GM23338 (cell line): ENCODE results near the gene PJA2. TPM values are rescaled to one million over a fixed set of nuclear protein-coding genes. Genes with fewer than 3 reads are reported as not detected.

Source experiments
- ATAC-seq: fragments of 200-7000 bp; cut with Tn5 transposase; 3 replicates; pipeline ENCODE4 v1.9.1; 2020
- DNase-seq: peaks from one replicate; pipeline ENCODE4 v3.0.0-alpha.2; 2015; ENCODE audit warnings: low spot score
- H2AFZ ChIP-seq: fragments of 200-600 bp; sonication (generic); 2 replicates; pipeline ENCODE4 v1.8.0; 2016; ENCODE audit warnings: antibody characterized with exemption, mild to moderate bottlenecking, moderate library complexity
- H3F3A ChIP-seq: fragments of 200-600 bp; sonication (generic); replicated peaks from 2 replicates; pipeline ENCODE4 v1.8.0; 2017; ENCODE audit warnings: antibody characterized with exemption, mixed run types, low read depth
- H3K27ac ChIP-seq: fragments of 200-600 bp; sonication (generic); 2 replicates; pipeline ENCODE4 v1.6.1; 2016; ENCODE audit warnings: low read depth
- H3K27me3 ChIP-seq: fragments of 200-600 bp; sonication (generic); 2 replicates; pipeline ENCODE4 v1.8.0; 2016; ENCODE audit warnings: mild to moderate bottlenecking, mixed run types, moderate library complexity; ENCODE audit not compliant: insufficient read depth
- H3K36me3 ChIP-seq: fragments of 200-600 bp; sonication (generic); 2 replicates; pipeline ENCODE4 v1.8.0; 2016; ENCODE audit warnings: mild to moderate bottlenecking; ENCODE audit not compliant: insufficient read depth
- H3K4me1 ChIP-seq: fragments of 200-600 bp; sonication (generic); 2 replicates; pipeline ENCODE4 v1.8.0; 2016; ENCODE audit warnings: mild to moderate bottlenecking, moderate library complexity; ENCODE audit not compliant: insufficient read depth
- H3K4me2 ChIP-seq: fragments of 200-600 bp; sonication (generic); 2 replicates; pipeline ENCODE4 v1.7.1; 2017; ENCODE audit warnings: mixed run types
- H3K4me3 ChIP-seq: fragments of 200-600 bp; sonication (generic); 2 replicates; pipeline ENCODE4 v1.6.1; 2016; ENCODE audit warnings: mixed run types
- H3K79me2 ChIP-seq: fragments of 200-600 bp; sonication (generic); replicated peaks from 2 replicates; pipeline ENCODE4 v1.8.0; 2017; ENCODE audit warnings: mild to moderate bottlenecking; ENCODE audit not compliant: insufficient read depth
- H3K9me2 ChIP-seq: fragments of 200-600 bp; sonication (generic); 2 replicates; pipeline ENCODE4 v1.8.0; 2017; ENCODE audit not compliant: insufficient read depth
- H4K20me1 ChIP-seq: fragments of 200-600 bp; sonication (generic); replicated peaks from 2 replicates; pipeline ENCODE4 v1.8.0; 2017; ENCODE audit warnings: mild to moderate bottlenecking; ENCODE audit not compliant: insufficient read depth
- H3K27ac Mint-ChIP-seq: 2 replicates; pipeline ENCODE4 v1.8.0; 2020; ENCODE audit warnings: inconsistent platforms, mild to moderate bottlenecking, moderate library complexity, mixed read lengths
- H3K27me3 Mint-ChIP-seq: 3 replicates; pipeline ENCODE4 v1.8.0; 2022; ENCODE audit warnings: low read depth, mild to moderate bottlenecking, moderate library complexity, mixed read lengths, inconsistent platforms; ENCODE audit not compliant: insufficient read depth, poor library complexity
- H3K36me3 Mint-ChIP-seq: 3 replicates; pipeline ENCODE4 v1.8.0; 2021; ENCODE audit warnings: low read depth, mild to moderate bottlenecking, inconsistent platforms, moderate library complexity, mixed read lengths
- H3K4me1 Mint-ChIP-seq: 3 replicates; pipeline ENCODE4 v1.8.0; 2020; ENCODE audit warnings: mild to moderate bottlenecking, inconsistent platforms, mixed read lengths
- H3K4me3 Mint-ChIP-seq: 3 replicates; pipeline ENCODE4 v1.8.0; 2021; ENCODE audit warnings: moderate library complexity, mild to moderate bottlenecking, inconsistent platforms, mixed read lengths
- H3K9me3 Mint-ChIP-seq: 3 replicates; pipeline ENCODE4 v1.8.0; 2020; ENCODE audit warnings: moderate library complexity, mild to moderate bottlenecking, inconsistent platforms, mixed read lengths
- CREB1 ChIP-seq: fragments of 250-450 bp; sonication (Bioruptor Pico); IDR thresholded peaks from 2 replicates; pipeline ENCODE4 v1.5.0; 2020; ENCODE audit warnings: low read depth, mild to moderate bottlenecking, moderate library complexity
- EZH2 ChIP-seq: fragments of 200-600 bp; sonication (generic); IDR thresholded peaks from one replicate; pipeline ENCODE4 v1.8.0; 2017; ENCODE audit warnings: antibody characterized with exemption, mild to moderate bottlenecking, low read depth; ENCODE audit not compliant: unreplicated experiment
- EZH2phosphoT487 ChIP-seq: fragments of 200-600 bp; sonication (generic); IDR thresholded peaks from one replicate; pipeline ENCODE4 v1.8.1; 2018; ENCODE audit warnings: antibody characterized with exemption; ENCODE audit not compliant: unreplicated experiment
- JUNB ChIP-seq: IDR thresholded peaks from one replicate; pipeline ENCODE4 v1.6.1; 2016; ENCODE audit warnings: antibody characterized with exemption; ENCODE audit not compliant: unreplicated experiment
- NANOG ChIP-seq: IDR thresholded peaks from 2 replicates; pipeline ENCODE4 v1.6.1; 2016; ENCODE audit warnings: antibody characterized with exemption, borderline replicate concordance
- ZNF114 ChIP-seq: fragments of 250-450 bp; sonication (Bioruptor Pico); IDR thresholded peaks from 2 replicates; pipeline ENCODE4 v1.5.0; 2020; ENCODE audit warnings: mild to moderate bottlenecking, moderate library complexity
- ZNF331 ChIP-seq: fragments of 250-450 bp; sonication (Bioruptor Pico); IDR thresholded peaks from 2 replicates; pipeline ENCODE4 v1.5.0; 2020; ENCODE audit warnings: low read depth, mild to moderate bottlenecking, moderate library complexity
- polyA plus RNA-seq: library from polyadenylated mRNA; unstranded; fragments of >200 nt; fragmentation: Nextera tagmentation; extraction: Ambion mirVana; gene quantifications from 2 replicates; pipeline ENCODE4 v1.2.1, GENCODE V29; 2016
- total RNA-seq: library from RNA; depleted of rRNA; stranded (reverse); fragments of >200 nt; shearing (Covaris generic); gene quantifications from 2 replicates; pipeline ENCODE4 v1.2.3, GENCODE V29; 2014
- TF ChIP-seq, protein P1 (sequence below): fragments of 250-450 bp; sonication (Bioruptor Pico); IDR thresholded peaks from 2 replicates; pipeline ENCODE4 v1.5.0; 2020; ENCODE audit warnings: mild to moderate bottlenecking, moderate library complexity
- TF ChIP-seq, protein P2 (sequence below), 2 experiments: fragments of 200-600 bp in 1 of 2; sonication (generic) in 1 of 2; conservative IDR thresholded peaks; 2 replicates each; pipeline versions ENCODE4 v1.5.1 to v1.6.1; 2016 to 2017; ENCODE audit warnings: antibody characterized with exemption in 2 of 2, low read depth in 2 of 2, mild to moderate bottlenecking in 2 of 2, moderate library complexity in 1 of 2
- TF ChIP-seq, protein P3 (sequence below): IDR thresholded peaks from 2 replicates; pipeline ENCODE4 v1.6.1; 2016; ENCODE audit warnings: antibody characterized with exemption

PJA2 gene
- total and polyA plus RNA-seq, 2 experiments from 2014 or later, result 31.5 to 65.3 TPM

DNA sequence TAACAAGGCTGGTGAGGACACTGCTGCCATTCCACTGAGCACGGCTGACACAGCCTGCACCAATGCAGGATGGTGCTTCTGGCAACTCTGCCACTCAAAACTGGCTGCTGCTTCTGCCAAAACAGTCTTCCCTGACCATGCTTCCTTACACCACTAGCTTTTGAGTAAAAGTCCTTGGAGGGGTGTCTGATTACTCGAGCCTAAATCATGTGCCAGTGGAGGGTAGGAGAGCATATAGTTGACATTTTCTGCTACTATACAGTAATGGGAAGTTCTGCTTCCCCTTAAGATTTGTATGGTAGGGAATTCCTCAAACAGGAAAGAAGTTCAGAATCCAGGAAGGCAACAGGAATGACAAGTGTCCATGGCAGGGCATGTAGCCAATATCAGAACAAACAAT, 12.2 kb upstream of the PJA2 start:
- H2AFZ ChIP-seq, result no peak overlapping the region
- H3K79me2 ChIP-seq, result no peaks in the 10 kb centered on the region
- H3K4me2 ChIP-seq, result no peak overlapping the region
- Mint-ChIP-seq H3K36me3 (no peaks in the 10 kb centered on the region), H3K27ac (no peak overlapping the region), H3K4me3 (no peak overlapping the region), H3K27me3 (no peaks in the 10 kb centered on the region), H3K4me1 (peaks cover 5% of the 10 kb centered on the region; the same call in 2 of the 3 replicates), H3K9me3 (no peaks in the 10 kb centered on the region; the same call in 2 of the 3 replicates)
- no peak overlapping the region for H3K27ac ChIP-seq
- H3K4me1 ChIP-seq, result no peaks in the 10 kb centered on the region
- no peaks in the 10 kb centered on the region for H3K36me3 ChIP-seq
- no peak overlapping the region for H3K4me3 ChIP-seq
- TF ChIP-seq, protein P1, sequence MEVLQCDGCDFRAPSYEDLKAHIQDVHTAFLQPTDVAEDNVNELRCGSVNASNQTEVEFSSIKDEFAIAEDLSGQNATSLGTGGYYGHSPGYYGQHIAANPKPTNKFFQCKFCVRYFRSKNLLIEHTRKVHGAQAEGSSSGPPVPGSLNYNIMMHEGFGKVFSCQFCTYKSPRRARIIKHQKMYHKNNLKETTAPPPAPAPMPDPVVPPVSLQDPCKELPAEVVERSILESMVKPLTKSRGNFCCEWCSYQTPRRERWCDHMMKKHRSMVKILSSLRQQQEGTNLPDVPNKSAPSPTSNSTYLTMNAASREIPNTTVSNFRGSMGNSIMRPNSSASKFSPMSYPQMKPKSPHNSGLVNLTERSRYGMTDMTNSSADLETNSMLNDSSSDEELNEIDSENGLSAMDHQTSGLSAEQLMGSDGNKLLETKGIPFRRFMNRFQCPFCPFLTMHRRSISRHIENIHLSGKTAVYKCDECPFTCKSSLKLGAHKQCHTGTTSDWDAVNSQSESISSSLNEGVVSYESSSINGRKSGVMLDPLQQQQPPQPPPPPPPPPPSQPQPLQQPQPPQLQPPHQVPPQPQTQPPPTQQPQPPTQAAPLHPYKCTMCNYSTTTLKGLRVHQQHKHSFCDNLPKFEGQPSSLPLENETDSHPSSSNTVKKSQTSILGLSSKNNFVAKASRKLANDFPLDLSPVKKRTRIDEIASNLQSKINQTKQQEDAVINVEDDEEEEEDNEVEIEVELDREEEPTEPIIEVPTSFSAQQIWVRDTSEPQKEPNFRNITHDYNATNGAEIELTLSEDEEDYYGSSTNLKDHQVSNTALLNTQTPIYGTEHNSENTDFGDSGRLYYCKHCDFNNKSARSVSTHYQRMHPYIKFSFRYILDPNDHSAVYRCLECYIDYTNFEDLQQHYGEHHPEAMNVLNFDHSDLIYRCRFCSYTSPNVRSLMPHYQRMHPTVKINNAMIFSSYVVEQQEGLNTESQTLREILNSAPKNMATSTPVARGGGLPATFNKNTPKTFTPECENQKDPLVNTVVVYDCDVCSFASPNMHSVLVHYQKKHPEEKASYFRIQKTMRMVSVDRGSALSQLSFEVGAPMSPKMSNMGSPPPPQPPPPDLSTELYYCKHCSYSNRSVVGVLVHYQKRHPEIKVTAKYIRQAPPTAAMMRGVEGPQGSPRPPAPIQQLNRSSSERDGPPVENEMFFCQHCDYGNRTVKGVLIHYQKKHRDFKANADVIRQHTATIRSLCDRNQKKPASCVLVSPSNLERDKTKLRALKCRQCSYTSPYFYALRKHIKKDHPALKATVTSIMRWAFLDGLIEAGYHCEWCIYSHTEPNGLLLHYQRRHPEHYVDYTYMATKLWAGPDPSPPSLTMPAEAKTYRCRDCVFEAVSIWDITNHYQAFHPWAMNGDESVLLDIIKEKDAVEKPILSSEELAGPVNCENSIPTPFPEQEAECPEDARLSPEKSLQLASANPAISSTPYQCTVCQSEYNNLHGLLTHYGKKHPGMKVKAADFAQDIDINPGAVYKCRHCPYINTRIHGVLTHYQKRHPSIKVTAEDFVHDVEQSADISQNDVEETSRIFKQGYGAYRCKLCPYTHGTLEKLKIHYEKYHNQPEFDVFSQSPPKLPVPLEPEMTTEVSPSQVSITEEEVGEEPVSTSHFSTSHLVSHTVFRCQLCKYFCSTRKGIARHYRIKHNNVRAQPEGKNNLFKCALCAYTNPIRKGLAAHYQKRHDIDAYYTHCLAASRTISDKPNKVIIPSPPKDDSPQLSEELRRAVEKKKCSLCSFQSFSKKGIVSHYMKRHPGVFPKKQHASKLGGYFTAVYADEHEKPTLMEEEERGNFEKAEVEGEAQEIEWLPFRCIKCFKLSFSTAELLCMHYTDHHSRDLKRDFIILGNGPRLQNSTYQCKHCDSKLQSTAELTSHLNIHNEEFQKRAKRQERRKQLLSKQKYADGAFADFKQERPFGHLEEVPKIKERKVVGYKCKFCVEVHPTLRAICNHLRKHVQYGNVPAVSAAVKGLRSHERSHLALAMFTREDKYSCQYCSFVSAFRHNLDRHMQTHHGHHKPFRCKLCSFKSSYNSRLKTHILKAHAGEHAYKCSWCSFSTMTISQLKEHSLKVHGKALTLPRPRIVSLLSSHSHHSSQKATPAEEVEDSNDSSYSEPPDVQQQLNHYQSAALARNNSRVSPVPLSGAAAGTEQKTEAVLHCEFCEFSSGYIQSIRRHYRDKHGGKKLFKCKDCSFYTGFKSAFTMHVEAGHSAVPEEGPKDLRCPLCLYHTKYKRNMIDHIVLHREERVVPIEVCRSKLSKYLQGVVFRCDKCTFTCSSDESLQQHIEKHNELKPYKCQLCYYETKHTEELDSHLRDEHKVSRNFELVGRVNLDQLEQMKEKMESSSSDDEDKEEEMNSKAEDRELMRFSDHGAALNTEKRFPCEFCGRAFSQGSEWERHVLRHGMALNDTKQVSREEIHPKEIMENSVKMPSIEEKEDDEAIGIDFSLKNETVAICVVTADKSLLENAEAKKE (CRISPR knock-in tag), result no peak
- no peak for TF ChIP-seq EZH2
- TF ChIP-seq, protein P2, sequence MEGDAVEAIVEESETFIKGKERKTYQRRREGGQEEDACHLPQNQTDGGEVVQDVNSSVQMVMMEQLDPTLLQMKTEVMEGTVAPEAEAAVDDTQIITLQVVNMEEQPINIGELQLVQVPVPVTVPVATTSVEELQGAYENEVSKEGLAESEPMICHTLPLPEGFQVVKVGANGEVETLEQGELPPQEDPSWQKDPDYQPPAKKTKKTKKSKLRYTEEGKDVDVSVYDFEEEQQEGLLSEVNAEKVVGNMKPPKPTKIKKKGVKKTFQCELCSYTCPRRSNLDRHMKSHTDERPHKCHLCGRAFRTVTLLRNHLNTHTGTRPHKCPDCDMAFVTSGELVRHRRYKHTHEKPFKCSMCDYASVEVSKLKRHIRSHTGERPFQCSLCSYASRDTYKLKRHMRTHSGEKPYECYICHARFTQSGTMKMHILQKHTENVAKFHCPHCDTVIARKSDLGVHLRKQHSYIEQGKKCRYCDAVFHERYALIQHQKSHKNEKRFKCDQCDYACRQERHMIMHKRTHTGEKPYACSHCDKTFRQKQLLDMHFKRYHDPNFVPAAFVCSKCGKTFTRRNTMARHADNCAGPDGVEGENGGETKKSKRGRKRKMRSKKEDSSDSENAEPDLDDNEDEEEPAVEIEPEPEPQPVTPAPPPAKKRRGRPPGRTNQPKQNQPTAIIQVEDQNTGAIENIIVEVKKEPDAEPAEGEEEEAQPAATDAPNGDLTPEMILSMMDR (conservative IDR thresholded peaks at IDR 0.05; ENCODE audit: low read depth in 2 of 2), result no peak
- no peak for TF ChIP-seq ZNF114 (CRISPR knock-in tag)
- TF ChIP-seq ZNF331, result no peak
- TF ChIP-seq, protein P3, sequence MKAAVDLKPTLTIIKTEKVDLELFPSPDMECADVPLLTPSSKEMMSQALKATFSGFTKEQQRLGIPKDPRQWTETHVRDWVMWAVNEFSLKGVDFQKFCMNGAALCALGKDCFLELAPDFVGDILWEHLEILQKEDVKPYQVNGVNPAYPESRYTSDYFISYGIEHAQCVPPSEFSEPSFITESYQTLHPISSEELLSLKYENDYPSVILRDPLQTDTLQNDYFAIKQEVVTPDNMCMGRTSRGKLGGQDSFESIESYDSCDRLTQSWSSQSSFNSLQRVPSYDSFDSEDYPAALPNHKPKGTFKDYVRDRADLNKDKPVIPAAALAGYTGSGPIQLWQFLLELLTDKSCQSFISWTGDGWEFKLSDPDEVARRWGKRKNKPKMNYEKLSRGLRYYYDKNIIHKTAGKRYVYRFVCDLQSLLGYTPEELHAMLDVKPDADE, result no peak
- no peak for TF ChIP-seq JUNB
- no peak for TF ChIP-seq CREB1
- TF ChIP-seq EZH2phosphoT487, result no peak
- TF ChIP-seq NANOG, result no peak
- H3K9me2 ChIP-seq, result no peaks in the 10 kb centered on the region
- no peaks in the 10 kb centered on the region for H4K20me1 ChIP-seq
- no peaks in the 10 kb centered on the region for H3F3A ChIP-seq
- ATAC-seq (no peak), DNase-seq (no peak)
- no peaks in the 10 kb centered on the region for H3K27me3 ChIP-seq
